HG03460 (cell line): Measurements from ENCODE around the gene MATK.
"Not testable (repeated sequence)": the region's sequence is repeated elsewhere in the genome, so short reads cannot be mapped to it uniquely, and the experiment has no call there.

Experiments
- ATAC-seq: cut with Tn5 transposase; IDR thresholded peaks from one replicate; pipeline ENCODE4 v1.9.1; 2021; ENCODE audit not compliant: unreplicated experiment

MATK gene

DNA sequence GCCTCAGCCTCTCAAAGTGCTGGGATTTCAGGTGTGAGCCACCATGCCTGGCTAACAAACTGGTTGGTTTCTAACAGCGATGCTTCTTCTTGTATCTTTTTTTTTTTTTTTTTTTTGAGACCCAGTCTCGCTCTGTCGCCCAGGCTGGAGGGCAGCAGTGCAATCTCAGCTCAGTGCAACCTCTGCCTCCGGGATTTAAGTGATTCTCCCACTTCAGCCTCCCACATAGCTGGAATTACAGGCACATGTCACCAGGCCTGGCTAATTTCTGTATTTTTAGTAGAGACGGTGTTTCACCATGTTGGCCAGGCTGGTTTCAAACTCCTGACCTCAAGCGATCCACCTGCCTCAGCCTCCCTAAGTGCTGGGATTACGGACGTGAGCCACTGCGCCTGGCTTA, 30.0 kb upstream of the MATK start:
- ATAC-seq = not testable (repeated sequence)

GRCh38 chr19:3814648-3815047, 28.5 kb upstream of the MATK start:
- ATAC-seq = no peak

DNA sequence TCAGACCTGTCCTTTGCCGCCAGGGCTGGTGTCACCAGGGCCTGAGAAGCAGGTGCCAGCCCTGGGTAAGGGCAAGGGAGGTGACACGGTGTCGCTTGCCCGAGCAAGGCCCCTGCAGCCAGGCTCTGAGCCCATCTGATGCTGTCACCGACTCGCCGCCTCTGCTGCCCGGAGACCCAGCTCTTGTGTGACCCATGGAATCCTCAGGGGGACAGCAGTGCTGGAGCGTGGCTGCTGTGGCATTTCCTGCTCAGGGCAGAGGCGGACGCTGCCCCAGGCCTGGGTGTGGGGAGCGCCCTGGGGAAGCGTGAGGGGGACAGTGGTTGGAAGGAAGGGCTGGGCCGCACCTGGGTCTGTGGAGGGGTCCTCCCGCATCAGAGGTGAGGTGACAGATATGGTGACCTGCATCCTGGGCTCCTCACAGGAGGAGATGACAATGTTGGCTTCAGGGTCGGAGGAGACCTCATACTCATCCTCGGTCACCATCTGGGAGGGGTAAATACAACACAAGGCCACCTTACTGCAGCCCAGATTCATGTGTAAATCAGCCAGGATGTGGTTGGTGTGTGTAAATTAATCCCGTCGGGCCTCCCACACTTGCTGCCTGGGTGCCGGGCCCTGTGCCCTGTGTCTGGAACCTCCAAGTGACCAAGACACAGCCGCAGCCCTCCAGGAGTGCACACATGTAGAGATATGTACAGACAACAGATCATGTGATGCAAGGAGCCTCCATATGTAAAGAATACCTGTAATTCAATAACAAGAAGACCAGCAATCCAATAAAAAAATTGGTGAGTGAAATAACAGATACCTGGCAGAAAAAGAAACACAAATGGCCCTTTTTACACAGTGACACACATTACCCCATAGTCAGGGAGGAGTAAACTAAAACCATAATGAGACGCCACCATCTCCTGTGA, 27.6 kb upstream of the MATK start:
- no peak for ATAC-seq

DNA sequence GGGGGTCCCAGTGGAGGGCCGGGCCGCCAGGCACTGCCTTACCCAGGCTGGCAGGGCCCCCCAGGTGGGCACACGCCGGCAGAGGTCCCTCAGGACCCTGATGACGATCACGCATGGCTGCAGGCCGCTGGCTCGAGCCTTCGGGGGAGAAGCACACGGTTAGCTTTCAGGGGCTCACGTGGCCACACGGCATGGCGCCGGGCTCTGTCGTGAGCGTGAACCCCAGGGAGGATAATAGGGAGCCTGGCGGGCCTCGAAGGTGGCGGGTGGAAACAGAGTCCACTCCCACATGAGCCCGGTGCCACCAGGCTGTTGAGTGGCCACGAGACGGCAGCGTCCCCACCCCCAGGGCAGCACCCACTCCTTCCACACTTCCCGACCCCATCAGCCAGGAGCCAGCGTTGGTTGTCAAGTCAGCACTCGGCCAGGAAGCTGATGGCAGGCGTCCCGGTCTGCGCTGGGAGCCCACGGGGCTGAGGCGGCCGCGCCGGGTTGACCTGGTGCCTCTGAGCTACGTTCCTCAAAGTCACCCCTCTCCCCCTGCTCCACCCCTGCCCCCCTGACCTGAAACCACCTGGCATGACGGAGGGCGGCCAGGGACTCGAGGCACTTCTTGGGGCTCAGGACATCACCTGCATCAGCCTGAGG, 24.7 kb upstream of the MATK start:
- no peak for ATAC-seq

GRCh38 chr19:3809881-3810707, 23.9 kb upstream of the MATK start:
- no peak for ATAC-seq

DNA sequence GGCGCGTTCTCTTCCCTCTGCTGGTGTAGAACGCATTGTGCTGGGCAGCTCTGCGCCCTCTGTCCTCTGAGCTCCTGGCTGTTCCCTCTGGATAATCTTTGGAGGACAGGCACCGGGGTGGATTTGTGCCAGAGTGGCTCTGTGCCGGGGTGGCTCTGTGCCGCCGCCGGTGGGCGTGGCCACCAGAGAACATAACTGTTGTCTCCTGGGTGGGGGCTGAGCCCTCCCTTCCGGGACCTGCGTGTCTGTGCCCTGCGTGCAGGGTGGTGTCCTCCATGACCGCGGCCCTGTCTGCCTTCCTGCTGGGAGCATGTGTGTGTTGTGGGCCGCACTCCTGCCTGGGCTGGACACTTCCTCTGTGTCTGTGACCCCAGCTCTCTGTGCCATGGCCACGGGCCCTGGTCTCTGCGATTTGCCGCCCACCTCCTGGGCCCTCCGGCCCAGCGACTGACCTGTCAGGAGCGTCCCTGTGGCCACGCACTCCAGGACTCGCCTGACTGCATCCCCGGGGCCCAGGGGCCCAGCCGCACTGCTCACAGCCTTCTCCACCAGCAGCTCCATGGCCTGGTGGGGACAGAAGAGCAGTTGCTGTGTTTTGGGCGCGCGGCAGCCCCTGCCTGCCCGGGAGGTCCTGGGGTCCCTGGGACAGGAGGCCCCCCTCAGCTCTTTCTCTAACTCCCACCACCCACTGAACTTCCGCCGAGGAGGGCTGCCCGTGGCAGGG, 22.4 kb upstream of the MATK start:
- no peak for ATAC-seq

- ATAC-seq = no peak
Measured at GRCh38 chr19:3807574-3808354, 21.6 kb upstream of the MATK start.

- no peak for ATAC-seq
Measured at GRCh38 chr19:3807131-3807480, 20.9 kb upstream of the MATK start.

DNA sequence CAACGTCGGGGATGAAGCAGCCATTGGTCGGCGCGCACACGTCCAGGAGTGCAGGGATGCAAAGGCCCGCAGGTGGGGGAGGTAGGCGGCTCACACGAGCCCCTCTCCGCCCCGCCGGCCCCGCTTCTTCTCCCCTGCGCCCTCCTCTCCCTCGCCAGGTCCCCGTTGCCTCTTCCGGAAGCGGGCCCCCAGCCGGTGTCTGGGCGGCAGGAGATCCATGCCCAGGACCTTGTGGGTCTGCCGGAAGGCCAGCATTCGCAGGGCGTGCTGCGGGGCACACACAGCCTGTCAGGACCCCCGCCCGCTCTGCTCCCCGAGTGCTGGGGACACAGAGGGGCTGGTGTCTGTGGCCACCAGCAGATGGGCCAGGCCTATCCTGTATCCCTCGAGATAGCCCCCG, 19.7 kb upstream of the MATK start:
- no peak for ATAC-seq

- ATAC-seq = no peak
Measured at GRCh38 chr19:3804429-3804828, 18.2 kb upstream of the MATK start.

GRCh38 chr19:3803986-3804385, 17.8 kb upstream of the MATK start:
- no peak for ATAC-seq

DNA sequence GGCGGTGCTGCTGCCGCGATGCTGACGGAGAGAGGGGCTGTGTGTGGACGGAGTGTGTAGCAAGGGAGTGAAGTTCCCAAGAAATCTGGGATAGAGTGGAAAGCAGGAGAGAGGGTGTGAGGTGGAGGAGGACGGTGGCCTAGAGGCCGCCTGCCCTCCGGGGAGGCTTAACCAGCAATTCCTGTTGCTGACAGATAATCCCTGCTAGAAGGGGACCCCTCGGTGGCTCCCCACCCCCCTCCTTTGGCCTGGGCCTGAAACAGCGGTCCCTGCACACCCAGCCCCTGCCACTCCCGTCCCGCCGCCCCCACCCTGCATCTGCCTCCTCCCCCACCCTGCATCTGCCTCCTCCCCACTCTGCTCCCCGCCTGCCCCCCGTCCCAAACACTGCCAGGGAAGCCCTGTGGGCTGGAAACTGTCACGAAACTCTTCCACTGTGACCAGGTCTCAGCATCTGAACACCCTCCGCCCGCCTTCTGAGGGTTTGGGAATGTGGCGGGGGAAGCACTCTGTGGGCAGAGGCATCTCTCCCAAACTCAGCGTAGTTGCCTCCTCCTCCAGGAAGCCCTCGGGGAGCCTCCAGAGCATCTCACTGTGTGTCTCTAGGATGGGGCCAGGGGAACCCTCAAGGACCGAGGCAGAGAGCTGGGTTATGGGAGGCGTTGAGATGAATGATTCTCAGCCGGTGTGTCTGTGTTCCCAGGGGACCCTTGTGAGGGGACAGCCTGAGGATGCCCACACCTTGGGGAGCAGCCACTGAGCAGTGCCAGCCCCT, 17.1 kb upstream of the MATK start:
- ATAC-seq = no peak

DNA sequence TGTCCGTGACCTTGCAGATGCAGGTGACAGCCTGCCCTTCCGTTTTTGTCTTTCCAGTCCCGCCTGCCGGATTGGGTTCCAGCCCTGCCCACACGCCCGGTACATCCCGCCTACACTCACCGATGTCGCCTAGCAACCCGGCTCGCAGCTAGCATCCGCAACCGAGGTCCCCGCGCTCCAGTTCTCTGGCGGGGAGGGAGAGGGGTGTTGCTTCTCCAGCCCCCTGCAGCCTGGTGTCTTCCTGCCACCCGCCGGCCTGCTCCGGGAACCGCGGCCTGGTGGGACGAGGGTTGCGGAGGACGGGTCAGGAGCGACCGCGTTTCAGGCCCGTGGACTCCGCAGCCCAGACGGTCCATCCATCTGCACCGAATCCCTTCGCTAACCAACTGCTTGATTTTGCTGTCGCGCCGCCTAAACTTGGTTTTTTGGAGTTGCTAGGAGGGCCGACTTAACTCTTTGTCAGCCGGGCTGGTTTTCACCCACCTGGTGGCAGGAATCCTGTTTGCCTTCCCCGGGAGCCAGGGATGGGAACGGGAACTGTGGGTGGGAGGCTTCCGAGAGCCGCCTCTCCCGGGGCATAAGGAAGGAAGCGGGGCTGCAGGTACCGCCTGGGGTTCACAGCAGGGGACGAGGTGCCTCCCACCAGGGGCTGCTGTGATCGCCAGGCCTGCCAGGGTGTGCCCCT, 15.4 kb upstream of the MATK start:
- ATAC-seq = no peak

DNA sequence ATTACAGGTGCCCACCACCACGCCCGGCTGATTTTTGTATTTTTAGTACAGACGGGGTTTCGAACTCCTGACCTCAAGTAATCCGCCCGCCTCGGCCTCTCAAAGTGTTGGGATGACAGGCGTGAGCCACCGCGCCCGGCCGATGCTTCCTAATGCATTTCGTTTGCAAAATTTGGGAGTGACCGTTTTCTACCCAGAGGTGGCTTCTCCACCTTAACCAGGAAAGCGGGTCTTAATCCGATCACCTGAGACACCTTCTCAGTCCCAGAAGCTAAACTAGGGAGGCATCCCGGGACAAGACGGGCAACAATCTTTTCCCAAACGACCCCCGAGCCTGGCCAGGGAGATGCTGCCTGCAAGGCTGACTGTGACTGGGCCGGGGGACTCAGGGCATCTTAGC, 14.8 kb upstream of the MATK start:
- no peak for ATAC-seq

- ATAC-seq = no peak
Measured at GRCh38 chr19:3798137-3798536, 12.0 kb upstream of the MATK start.

- no peak for ATAC-seq
Measured at GRCh38 chr19:3796358-3796757, 10.2 kb upstream of the MATK start.

- no peak for ATAC-seq
Measured at GRCh38 chr19:3793799-3794198, 7.6 kb upstream of the MATK start.

- ATAC-seq = no peak
Measured at GRCh38 chr19:3792114-3792513, 5.9 kb upstream of the MATK start.

- ATAC-seq = no peak
Measured at GRCh38 chr19:3790941-3791340, 4.8 kb upstream of the MATK start.
